GM19328 (cell line): ENCODE data around the gene DEGS2.
"Not testable (repeated sequence)": the region's sequence is repeated elsewhere in the genome, so short reads cannot be mapped to it uniquely, and the experiment has no call there.

ENCODE experiments used
- ATAC-seq: cut with Tn5 transposase; IDR thresholded peaks from one replicate; pipeline ENCODE4 v1.9.1; 2021; ENCODE audit warnings: mild to moderate bottlenecking, moderate library complexity; ENCODE audit not compliant: unreplicated experiment

Gene DEGS2

GRCh38 chr14:100180671-100181070 lies 21.2 kb upstream of the DEGS2 start:
- ATAC-seq: not testable (repeated sequence)

DNA sequence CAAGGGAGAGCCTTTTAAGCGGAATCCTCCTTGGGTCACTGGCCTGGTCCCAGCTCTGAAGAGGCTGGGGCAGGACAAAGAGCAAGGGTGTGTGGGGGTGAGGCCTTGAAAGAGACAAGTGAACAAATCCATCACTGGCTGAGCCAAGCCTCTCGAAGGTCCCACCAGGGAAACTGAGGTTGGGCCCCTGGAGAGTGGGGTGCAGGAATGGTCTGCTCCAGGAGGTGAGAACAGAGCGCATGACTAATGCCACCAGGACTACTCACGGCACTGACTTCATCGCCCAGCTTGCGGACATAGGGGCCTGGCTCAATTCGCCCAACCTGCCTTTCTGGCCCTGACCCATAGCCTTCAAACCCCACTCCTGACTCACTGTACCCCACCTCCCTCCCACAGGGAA lies 19.2 kb upstream of the DEGS2 start:
- ATAC-seq: no peak

GRCh38 chr14:100176811-100177327 lies 17.4 kb upstream of the DEGS2 start:
- no peak for ATAC-seq

DNA sequence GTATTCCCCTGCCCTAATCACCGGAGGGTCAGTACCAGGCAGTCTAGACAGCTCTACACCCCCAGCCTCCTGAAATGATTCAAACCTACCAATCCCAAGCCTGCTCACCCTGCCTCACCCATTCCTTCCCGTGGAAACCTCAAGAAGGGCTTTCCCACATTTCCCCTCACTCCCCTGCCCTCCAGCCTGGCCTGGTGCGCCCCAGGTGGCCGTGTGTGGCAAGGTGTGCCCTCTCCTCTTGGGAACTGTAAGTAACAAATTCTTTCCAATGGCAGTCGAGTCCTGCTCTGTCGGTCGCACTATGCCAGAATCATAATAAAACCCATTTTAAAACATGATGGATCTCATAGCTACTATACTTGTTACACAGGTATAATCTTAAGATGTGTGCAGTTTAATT lies 13.9 kb upstream of the DEGS2 start:
- no peak for ATAC-seq

GRCh38 chr14:100172811-100173210 lies 13.4 kb upstream of the DEGS2 start:
- no peak for ATAC-seq

DNA sequence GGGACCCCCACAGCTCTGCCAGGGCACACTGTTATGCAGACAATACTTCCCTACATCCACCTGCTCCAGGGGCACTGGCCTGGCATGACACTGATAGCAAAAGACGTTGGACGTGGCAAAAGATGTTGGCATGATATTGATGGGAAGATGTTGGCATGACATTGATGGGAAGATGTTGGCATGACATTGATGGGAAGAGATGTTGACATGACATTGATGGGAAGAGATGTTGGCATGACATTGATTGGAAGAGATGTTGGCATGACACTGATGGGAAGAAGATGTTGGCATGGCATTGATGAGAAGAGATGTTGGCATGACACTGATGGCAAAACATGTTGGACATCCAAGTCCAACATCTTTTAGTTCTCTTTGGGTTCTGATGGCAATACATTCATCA lies 11.4 kb upstream of the DEGS2 start:
- no peak for ATAC-seq

GRCh38 chr14:100168506-100168905 lies 9.1 kb upstream of the DEGS2 start:
- ATAC-seq: no peak

- no peak for ATAC-seq
Observed at GRCh38 chr14:100165831-100166440, 6.5 kb upstream of the DEGS2 start.

DNA sequence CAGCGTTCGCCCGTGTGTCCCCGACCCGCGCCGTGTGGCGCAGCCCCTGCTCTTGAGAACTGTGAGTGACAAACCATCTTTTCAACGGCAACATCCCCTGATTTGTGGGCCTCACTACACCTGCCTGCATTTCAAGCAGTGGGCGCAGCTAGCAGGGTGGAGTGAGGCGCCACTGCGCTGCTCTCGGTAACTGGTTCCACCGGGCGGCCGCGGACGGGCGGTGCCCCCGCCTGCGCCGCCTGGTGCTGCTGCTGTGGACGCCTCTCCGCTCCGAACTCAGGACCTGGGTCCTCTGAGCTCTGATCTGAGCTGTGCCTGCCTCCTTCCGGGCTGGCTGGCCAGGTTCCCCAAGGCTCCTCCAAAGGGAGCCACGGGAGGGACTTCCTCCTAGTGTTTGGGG lies 5.9 kb upstream of the DEGS2 start:
- ATAC-seq: no peak

DNA sequence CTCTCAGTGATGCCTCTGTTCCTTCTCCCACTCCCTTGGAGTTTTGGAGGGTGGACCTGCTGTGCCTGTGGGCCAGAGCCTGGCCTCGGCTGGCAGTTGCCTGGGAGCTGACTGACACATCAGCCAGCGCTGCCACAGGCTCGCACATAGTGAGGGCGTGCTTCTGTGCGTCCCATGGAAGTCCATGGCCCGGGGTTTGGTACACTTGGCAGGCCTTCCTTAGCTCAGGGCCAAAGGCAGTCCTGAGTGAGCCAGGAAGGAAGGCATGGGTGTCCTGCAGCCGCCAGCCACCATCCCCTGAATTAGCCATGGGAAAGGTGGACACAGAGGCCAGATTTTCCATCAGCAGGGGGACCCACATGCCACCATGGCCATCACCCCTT lies 1.1 kb upstream of the DEGS2 start:
- ATAC-seq: no peak

DNA sequence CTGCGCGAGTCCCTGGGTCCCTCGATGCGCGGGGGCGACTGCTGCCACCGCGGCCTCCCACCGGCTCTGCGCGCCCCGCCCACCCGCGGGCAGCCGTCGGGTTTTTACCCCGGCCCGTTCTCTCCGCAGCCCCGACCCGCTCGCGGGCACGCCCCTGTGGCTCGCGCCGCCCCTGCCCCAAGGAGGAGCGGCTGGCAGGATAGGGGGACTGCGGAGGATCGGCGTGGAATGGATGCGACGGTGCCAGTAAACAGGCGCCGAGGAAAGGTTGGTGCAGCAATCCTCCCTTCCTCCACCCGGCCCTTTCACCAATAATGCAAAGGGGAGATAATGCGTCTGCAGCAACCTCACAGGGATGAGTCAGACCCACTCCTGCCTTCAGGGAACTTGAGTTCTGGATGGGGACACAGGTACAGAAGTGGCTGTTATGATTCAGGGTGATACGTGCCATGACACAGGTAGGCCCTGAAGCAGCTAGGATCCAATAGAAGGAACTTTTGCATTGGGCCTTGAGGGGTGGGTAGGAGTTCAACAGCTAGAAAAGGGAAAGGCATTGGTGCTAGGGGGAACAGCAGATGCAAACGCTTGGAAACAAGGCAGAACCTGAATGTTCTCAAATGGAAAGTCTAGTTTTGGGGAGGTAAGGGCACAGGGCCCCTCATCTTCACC lies 554 bp upstream of the DEGS2 start:
- ATAC-seq: peak; percentile 3

GRCh38 chr14:100158566-100159093 lies 815 bp downstream of the DEGS2 start:
- no peak for ATAC-seq

GRCh38 chr14:100157548-100158232 lies 1.8 kb downstream of the DEGS2 start:
- ATAC-seq: not testable (repeated sequence)

DNA sequence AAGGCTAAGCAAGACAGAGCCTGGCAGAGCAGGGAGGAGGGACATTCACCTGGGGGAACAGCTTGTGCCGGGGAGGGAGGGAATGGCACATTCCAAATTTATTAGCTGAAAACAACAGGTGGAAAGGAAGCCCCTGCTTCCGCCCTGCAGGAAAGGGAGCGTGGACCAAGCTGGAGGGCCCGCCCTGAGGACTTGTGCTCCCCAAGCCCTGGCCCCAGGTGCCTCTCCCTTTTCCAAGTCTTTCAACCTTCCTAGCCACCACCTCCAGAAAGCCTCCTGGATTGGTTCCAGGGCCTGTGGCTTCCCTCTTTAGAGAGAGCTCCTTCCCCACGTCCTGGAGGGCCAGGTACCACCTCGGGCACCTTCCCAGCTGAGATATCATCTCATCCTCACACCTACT lies 2.7 kb downstream of the DEGS2 start:
- ATAC-seq: no peak

DNA sequence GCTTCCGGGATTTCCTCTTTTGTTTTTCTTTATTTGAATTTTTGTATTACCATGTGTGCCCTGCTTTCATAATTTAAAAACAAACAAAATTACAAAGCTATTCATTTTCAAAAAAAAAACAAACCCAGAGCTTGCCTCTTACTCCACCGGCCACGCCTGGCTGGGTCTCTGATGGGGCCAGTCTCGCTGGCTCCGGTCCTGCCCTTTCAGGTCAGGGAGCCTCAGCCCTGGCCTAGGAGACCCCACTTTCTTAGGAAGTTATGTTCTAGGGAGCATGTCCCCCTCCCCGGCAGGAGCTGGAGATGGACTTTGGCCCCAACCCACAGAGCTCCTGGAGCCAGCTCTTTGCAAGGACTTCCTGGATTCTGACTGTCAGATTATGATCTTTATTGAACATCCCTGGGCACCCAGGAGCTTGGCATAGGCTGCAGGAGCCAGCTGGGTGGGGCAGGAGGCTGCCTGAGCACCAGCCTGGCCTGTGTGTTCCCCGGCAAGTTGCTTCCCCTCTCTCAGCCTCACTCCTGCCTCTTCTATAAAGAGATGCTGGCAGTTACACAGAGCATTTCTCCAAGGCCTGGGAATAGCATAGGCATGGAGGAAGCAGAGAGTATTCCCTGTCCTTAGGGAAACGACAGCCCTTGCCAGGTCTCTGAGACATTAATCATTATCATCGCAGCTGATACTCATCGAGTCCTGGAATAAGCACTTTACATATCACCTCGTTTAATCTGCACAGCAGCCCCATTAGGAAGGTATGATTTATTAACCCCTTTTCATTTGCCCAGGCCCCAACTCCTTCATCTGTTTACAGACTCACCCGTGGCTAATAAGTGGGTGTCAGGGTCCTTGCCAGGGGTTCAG lies 3.5 kb downstream of the DEGS2 start:
- no peak for ATAC-seq

GRCh38 chr14:100155049-100155621 lies 4.3 kb downstream of the DEGS2 start:
- no peak for ATAC-seq

DNA sequence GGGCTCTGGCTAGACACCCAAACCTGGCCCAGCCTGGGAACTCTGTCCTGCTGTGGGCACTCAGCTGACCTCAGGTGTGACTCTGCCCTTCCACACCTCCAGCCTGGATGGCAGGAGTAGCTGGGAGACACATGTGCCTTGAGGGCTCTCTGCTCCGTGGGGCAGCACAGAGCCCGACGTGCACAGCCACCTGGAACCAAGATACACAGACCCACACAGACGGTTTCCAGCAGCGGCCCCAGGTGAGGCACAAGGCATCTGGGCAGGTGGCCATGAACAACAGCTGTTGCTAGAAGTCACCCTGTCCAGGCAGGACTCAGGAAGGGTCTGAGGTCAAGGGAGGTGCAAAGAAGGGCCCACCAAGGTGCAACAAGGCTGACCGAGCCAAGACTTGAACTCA lies 5.9 kb downstream of the DEGS2 start:
- no peak for ATAC-seq

DNA sequence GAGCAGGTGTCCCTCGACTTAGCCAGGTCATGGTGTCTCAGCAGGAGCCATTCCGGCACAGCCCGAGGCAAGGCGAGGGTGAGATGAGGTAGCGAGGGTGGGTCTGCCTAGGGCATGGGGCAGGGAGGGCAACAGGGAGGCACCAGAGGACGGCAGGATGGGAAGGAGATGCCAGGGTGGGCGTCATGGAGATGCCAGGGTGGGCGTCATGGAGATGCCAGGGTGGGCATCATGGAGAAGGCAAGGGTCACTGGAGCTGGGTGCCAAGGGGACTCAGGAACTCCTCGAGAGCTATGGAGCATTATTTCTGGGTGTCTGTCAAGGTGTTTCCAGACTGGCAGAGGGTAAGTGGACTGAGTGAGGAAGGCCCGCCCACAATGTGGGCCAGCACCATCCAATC lies 7.4 kb downstream of the DEGS2 start:
- ATAC-seq: no peak

DNA sequence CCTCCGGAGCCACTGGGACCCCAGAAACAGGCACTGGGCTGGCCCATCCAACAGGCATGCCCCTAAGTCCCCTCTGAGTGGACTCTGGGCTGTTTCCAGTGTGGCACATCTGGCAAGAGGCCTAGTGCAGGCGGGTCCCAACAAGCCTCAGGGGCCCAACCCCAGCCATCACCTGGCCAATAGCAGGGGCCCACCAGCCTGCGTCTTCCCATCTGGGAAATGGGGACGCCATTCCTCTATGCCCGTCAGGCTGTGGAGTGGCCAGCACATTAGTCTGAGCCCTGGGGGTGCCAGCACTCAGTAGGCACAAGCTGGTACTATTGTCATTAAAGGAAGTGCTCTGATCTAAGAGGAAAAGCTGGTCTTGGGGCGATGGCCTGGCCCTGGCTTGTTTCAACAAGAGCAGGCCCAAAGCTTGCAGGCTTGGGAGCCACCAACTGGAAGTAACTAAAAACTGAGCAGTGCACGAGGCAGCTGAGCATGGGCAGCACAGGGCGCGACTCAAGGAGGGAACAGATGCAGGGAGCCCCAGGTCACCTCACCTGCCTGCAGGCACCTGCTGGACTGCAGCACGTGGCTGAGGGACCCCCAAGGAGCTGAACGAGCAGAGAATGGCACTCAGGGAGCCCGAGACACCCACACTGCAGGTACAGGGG lies 8.4 kb downstream of the DEGS2 start:
- ATAC-seq: no peak
